Central memory CD8-positive, alpha-beta T cell (primary cell): ENCODE data around the gene SMG5.
A peak's percentile ranks its signal among the peaks of the same experiment; 100 is the strongest.

ENCODE experiments used
- ATAC-seq: fragments of 150-1000 bp; cut with Tn5 transposase; replicated peaks from 2 replicates; pipeline ENCODE4 v1.10.0; 2022; ENCODE audit warnings: mild to moderate bottlenecking, moderate FRiP score, moderate number of reproducible peaks; ENCODE audit not compliant: poor library complexity, severe bottlenecking; ENCODE audit errors: extremely low read depth
- DNase-seq, 2 donors: peaks; one replicate each; pipeline ENCODE4 v3.0.0; 2021; ENCODE audit warnings: low spot score in 2 of 2
- H3K27ac Mint-ChIP-seq: one replicate; pipeline ENCODE4 v1.8.0; 2022; ENCODE audit warnings: low read depth, mild to moderate bottlenecking, moderate library complexity, mixed read lengths
- H3K27me3 Mint-ChIP-seq: one replicate; pipeline ENCODE4 v1.8.0; 2022; ENCODE audit warnings: mixed read lengths
- H3K36me3 Mint-ChIP-seq: one replicate; pipeline ENCODE4 v1.8.0; 2022; ENCODE audit warnings: mild to moderate bottlenecking, moderate library complexity, mixed read lengths; ENCODE audit not compliant: insufficient read depth
- H3K4me1 Mint-ChIP-seq: one replicate; pipeline ENCODE4 v1.8.0; 2022; ENCODE audit warnings: mixed read lengths
- H3K4me3 Mint-ChIP-seq: one replicate; pipeline ENCODE4 v1.8.0; 2022; ENCODE audit warnings: mild to moderate bottlenecking, moderate library complexity, mixed read lengths
- H3K9me3 Mint-ChIP-seq: one replicate; pipeline ENCODE4 v1.8.0; 2022; ENCODE audit warnings: mixed read lengths

The SMG5 gene

DNA sequence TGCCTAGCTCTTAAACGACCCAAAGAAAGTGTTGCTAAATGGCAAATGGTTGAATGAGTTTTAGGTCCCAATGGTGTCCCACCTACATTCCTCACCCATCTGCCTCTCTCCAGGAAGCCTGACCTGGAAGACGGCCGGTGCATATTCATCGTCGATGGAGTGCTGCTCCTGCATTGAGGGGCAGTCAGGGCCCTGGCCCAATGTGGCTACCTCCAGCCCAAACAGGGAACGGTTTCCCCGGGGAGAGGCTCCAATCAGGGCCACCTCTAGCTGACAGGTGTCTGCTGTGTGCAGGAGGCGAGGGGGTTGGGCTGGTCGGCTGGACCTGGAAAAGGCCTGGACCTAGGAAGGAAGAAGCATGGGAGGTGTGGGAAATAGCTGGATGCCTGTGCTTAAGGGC, 11.3 kb upstream of the SMG5 start:
- DNase-seq (no peak), ATAC-seq (no peak)
- Mint-ChIP-seq H3K27ac (no peak overlapping the region), H3K27me3 (no peaks in the 10 kb centered on the region), H3K4me1 (peaks cover 22% of the 10 kb centered on the region), H3K4me3 (peak overlapping the region; percentile 80), H3K36me3 (peaks cover 9% of the 10 kb centered on the region), H3K9me3 (no peaks in the 10 kb centered on the region)

GRCh38 chr1:156293098-156293434, 10.4 kb upstream of the SMG5 start:
- no peak overlapping the region for H3K4me3 Mint-ChIP-seq

GRCh38 chr1:156291226-156292061, 8.8 kb upstream of the SMG5 start:
- no peak overlapping the region for H3K27ac Mint-ChIP-seq
- DNase-seq, result no peak
- ATAC-seq, result no peak
- no peak overlapping the region for H3K4me3 Mint-ChIP-seq
- H3K9me3 Mint-ChIP-seq, result no peaks in the 10 kb centered on the region
- H3K36me3 Mint-ChIP-seq, result peaks cover 16% of the 10 kb centered on the region
- H3K27me3 Mint-ChIP-seq, result no peaks in the 10 kb centered on the region
- H3K4me1 Mint-ChIP-seq, result peaks cover 22% of the 10 kb centered on the region

More at GRCh38 chr1:156293098-156293434, 10.4 kb upstream of the SMG5 start:
- Mint-ChIP-seq H3K27me3 (no peaks in the 10 kb centered on the region), H3K27ac (peak overlapping the region; percentile 82), H3K36me3 (peaks cover 13% of the 10 kb centered on the region), H3K9me3 (no peaks in the 10 kb centered on the region), H3K4me1 (peaks cover 22% of the 10 kb centered on the region)
- DNase-seq (no peak), ATAC-seq (no peak)

GRCh38 chr1:156289857-156290256, 7.2 kb upstream of the SMG5 start:
- Mint-ChIP-seq H3K4me1 (peaks cover 19% of the 10 kb centered on the region), H3K27ac (no peak overlapping the region), H3K36me3 (peaks cover 16% of the 10 kb centered on the region), H3K4me3 (no peak overlapping the region), H3K27me3 (no peaks in the 10 kb centered on the region), H3K9me3 (no peaks in the 10 kb centered on the region)
- no peak for ATAC-seq
- DNase-seq, result no peak

GRCh38 chr1:156286061-156286460, 3.4 kb upstream of the SMG5 start:
- DNase-seq, result no peak
- Mint-ChIP-seq H3K27ac (no peak overlapping the region), H3K27me3 (no peaks in the 10 kb centered on the region), H3K36me3 (peaks cover 28% of the 10 kb centered on the region), H3K9me3 (no peaks in the 10 kb centered on the region), H3K4me3 (no peak overlapping the region), H3K4me1 (peaks cover 39% of the 10 kb centered on the region)
- ATAC-seq, result no peak

DNA sequence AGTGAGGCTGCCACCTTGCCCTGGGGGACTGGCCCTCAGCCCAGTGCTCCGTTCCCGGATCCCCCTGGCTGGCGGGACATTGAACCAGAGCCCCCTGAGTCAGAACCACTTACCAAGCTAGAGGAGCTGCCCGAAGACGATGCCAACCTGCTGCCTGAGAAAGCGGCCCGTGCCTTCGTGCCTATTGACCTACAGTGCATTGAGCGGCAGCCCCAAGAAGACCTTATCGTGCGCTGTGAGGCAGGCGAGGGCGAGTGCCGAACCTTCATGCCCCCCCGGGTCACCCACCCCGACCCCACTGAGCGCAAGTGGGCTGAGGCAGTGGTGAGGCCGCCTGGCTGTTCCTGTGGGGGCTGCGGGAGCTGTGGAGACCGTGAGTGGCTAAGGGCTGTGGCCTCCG, 2.8 kb upstream of the SMG5 start:
- ATAC-seq, result no peak
- Mint-ChIP-seq H3K27ac (no peak overlapping the region), H3K4me3 (no peak overlapping the region), H3K36me3 (peaks cover 28% of the 10 kb centered on the region), H3K4me1 (peaks cover 45% of the 10 kb centered on the region), H3K9me3 (no peaks in the 10 kb centered on the region), H3K27me3 (no peaks in the 10 kb centered on the region)
- DNase-seq, result no peak

DNA sequence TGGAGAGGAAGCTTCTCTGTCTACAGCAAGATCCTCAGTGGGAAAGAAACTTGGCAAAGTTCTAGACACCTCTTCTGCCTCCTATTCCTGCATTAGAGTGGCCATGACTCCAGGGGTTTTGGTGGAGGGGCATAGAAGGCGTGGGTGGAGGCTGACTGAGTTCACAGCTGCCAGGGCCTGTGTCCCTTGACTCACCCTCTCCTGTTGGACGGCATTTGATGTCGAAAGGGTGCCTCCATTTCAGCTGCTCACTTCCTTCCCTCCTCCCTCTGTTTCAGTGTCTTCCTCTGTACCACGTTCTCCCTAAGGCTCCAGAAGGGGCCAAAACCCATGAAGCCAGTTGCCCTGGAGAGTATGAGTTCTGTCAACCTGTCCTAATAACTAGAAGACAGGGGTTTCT, 2.1 kb upstream of the SMG5 start:
- peaks cover 28% of the 10 kb centered on the region for H3K36me3 Mint-ChIP-seq
- H3K27me3 Mint-ChIP-seq, result no peaks in the 10 kb centered on the region
- peaks cover 45% of the 10 kb centered on the region for H3K4me1 Mint-ChIP-seq
- DNase-seq (no peak), ATAC-seq (no peak)
- peak overlapping the region; percentile 39 for H3K4me3 Mint-ChIP-seq
- H3K27ac Mint-ChIP-seq, result no peak overlapping the region
- no peaks in the 10 kb centered on the region for H3K9me3 Mint-ChIP-seq

DNA sequence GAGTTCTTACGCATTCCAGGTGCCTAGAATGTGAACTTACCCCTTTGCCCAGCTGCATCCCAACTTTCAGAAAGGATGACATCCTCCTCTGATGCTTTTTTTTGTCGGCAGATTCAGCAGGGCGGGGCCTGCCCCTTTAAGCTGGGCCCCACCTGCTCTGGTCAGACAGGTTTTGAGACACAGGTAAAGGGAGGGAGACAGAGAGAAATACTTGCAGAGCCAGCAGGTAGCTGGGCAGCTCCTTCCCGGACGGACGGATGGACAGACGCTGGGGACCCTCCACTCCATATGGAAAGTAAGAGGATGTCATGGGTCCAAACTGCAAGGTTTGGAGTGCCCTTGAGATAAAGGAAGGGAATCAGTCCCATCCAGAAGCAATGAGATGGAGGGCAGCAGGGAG, 1.5 kb upstream of the SMG5 start, which contains the start of gene TMEM79:
TSS of gene TMEM79 (plus strand) at position 214 of the 400 bp plus-strand sequence. CDS start 902 bp downstream, outside the sequence.
- peak within 1 kb of the TSS; percentile 94 for H3K27ac Mint-ChIP-seq
- peaks cover 45% of the 10 kb centered on the region for H3K4me1 Mint-ChIP-seq
- peaks cover 26% of the 10 kb centered on the region for H3K36me3 Mint-ChIP-seq
- no peaks in the 10 kb centered on the region for H3K27me3 Mint-ChIP-seq
- no peaks in the 10 kb centered on the region for H3K9me3 Mint-ChIP-seq
- no peak for DNase-seq
- H3K4me3 Mint-ChIP-seq, result peak within 1 kb of the TSS; percentile 98
- no peak for ATAC-seq

- Mint-ChIP-seq H3K27me3 (no peaks in the 10 kb centered on the region), H3K4me1 (peaks cover 45% of the 10 kb centered on the region), H3K4me3 (peak overlapping the region; percentile 98), H3K27ac (peak overlapping the region; percentile 94), H3K36me3 (peaks cover 22% of the 10 kb centered on the region), H3K9me3 (no peaks in the 10 kb centered on the region)
- no peak for DNase-seq
- no peak for ATAC-seq
These were observed 896 bp upstream of the SMG5 start for GRCh38 chr1:156283521-156283920.

- Mint-ChIP-seq H3K4me3 (peak overlapping the region; percentile 98), H3K9me3 (no peaks in the 10 kb centered on the region), H3K27me3 (no peaks in the 10 kb centered on the region), H3K27ac (peak overlapping the region; percentile 94), H3K36me3 (peaks cover 32% of the 10 kb centered on the region), H3K4me1 (peaks cover 51% of the 10 kb centered on the region)
- DNase-seq, result no peak
- ATAC-seq, result no peak
These were observed 739 bp downstream of the SMG5 start for GRCh38 chr1:156281693-156282478.

GRCh38 chr1:156281281-156281680, 1.3 kb downstream of the SMG5 start:
- DNase-seq (peak in 1 of 2 donors; percentile 26), ATAC-seq (peak; percentile 33)
- no peaks in the 10 kb centered on the region for H3K9me3 Mint-ChIP-seq
- peaks cover 38% of the 10 kb centered on the region for H3K36me3 Mint-ChIP-seq
- H3K4me3 Mint-ChIP-seq, result peak overlapping the region; percentile 98
- peaks cover 51% of the 10 kb centered on the region for H3K4me1 Mint-ChIP-seq
- no peaks in the 10 kb centered on the region for H3K27me3 Mint-ChIP-seq
- H3K27ac Mint-ChIP-seq, result peak overlapping the region; percentile 94

GRCh38 chr1:156279837-156280236, 2.8 kb downstream of the SMG5 start:
- Mint-ChIP-seq H3K4me3 (peak overlapping the region; percentile 29), H3K4me1 (peaks cover 48% of the 10 kb centered on the region), H3K27ac (no peak overlapping the region), H3K27me3 (no peaks in the 10 kb centered on the region), H3K9me3 (no peaks in the 10 kb centered on the region), H3K36me3 (peaks cover 50% of the 10 kb centered on the region)
- no peak for ATAC-seq
- no peak for DNase-seq

- ATAC-seq (no peak), DNase-seq (no peak)
- no peaks in the 10 kb centered on the region for H3K27me3 Mint-ChIP-seq
- peaks cover 61% of the 10 kb centered on the region for H3K36me3 Mint-ChIP-seq
- H3K4me3 Mint-ChIP-seq, result no peak overlapping the region
- H3K4me1 Mint-ChIP-seq, result peaks cover 21% of the 10 kb centered on the region
- no peaks in the 10 kb centered on the region for H3K9me3 Mint-ChIP-seq
- peak overlapping the region; percentile 39 for H3K27ac Mint-ChIP-seq
These were observed 5.7 kb downstream of the SMG5 start for GRCh38 chr1:156276966-156277381.
